Naive B cell (primary cell): ENCODE results near the gene BCL11B. TPM values are rescaled to one million over a fixed set of nuclear protein-coding genes. Genes with fewer than 3 reads are reported as not detected.
A peak's percentile ranks its signal among the peaks of the same experiment; 100 is the strongest.

ENCODE experiments used
- ATAC-seq, 2 donors: fragments of 150-1000 bp; cut with Tn5 transposase; 2 replicates each; pipeline ENCODE4 v1.10.0; 2021; ENCODE audit warnings: low read depth in 2 of 2, mild to moderate bottlenecking in 2 of 2, moderate library complexity in 2 of 2
- DNase-seq: peaks from one replicate; pipeline ENCODE4 v3.0.0; 2022
- H3K27ac Mint-ChIP-seq, 6 donors: one replicate each; pipeline ENCODE4 v1.8.0; 2020 to 2022; ENCODE audit warnings: mild to moderate bottlenecking in 6 of 6, mixed read lengths in 6 of 6, moderate library complexity in 5 of 6, inconsistent platforms in 2 of 6
- H3K27me3 Mint-ChIP-seq, 3 donors: one replicate each; pipeline ENCODE4 v1.8.0; 2021 to 2022; ENCODE audit warnings: mixed read lengths in 3 of 3, mild to moderate bottlenecking in 1 of 3
- H3K36me3 Mint-ChIP-seq, 2 donors: one replicate each; pipeline ENCODE4 v1.8.0; 2020 to 2022; ENCODE audit warnings: mixed read lengths in 2 of 2, inconsistent platforms in 1 of 2, mild to moderate bottlenecking in 1 of 2
- H3K4me1 Mint-ChIP-seq, 3 donors: one replicate each; pipeline ENCODE4 v1.8.0; 2020 to 2022; ENCODE audit warnings: mixed read lengths in 3 of 3, inconsistent platforms in 1 of 3, mild to moderate bottlenecking in 1 of 3, moderate library complexity in 1 of 3
- H3K4me3 Mint-ChIP-seq, 8 donors: one replicate each; pipeline ENCODE4 v1.8.0; 2020 to 2022; ENCODE audit warnings: mild to moderate bottlenecking in 8 of 8, mixed read lengths in 8 of 8, moderate library complexity in 8 of 8, inconsistent platforms in 2 of 8
- H3K9me3 Mint-ChIP-seq, 7 donors: one replicate each; pipeline ENCODE4 v1.8.0; 2020 to 2022; ENCODE audit warnings: mixed read lengths in 7 of 7, mild to moderate bottlenecking in 5 of 7, inconsistent platforms in 2 of 7, moderate library complexity in 1 of 7
- polyA plus RNA-seq, 6 donors: library from polyadenylated mRNA; unstranded; fragments of 300-500 nt; fragmentation: Illumina TruSeq; gene quantifications; one replicate each; pipeline ENCODE4 v1.2.3, GENCODE V29; 2021; ENCODE audit warnings: low read depth in 6 of 6

BCL11B gene
- polyA plus RNA-seq, 6 donors from 2014 or later = 0.03 to 0.05 TPM; not detected in 4

GRCh38 chr14:99312106-99312505 is 40.1 kb upstream of the BCL11B start:
- H3K4me3 Mint-ChIP-seq = no peak overlapping the region
- H3K27ac Mint-ChIP-seq = no peak overlapping the region
- H3K27me3 Mint-ChIP-seq = peaks cover 0 to 24% (median 15%) of the 10 kb centered on the region in 3 donors
- no peak for ATAC-seq
- no peaks in the 10 kb centered on the region for H3K4me1 Mint-ChIP-seq
- H3K36me3 Mint-ChIP-seq = peaks cover 0 to 8% of the 10 kb centered on the region in 2 donors
- DNase-seq = no peak
- H3K9me3 Mint-ChIP-seq = peaks cover 0 to 20% (median 8%) of the 10 kb centered on the region in 7 donors

- Mint-ChIP-seq H3K4me3 (no peak overlapping the region), H3K27ac (no peak overlapping the region), H3K27me3 (peaks cover 7 to 11% (median 9%) of the 10 kb centered on the region in 3 donors), H3K9me3 (peaks cover 5 to 39% (median 9%) of the 10 kb centered on the region in 7 donors), H3K4me1 (no peaks in the 10 kb centered on the region), H3K36me3 (peaks cover 0 to 8% of the 10 kb centered on the region in 2 donors)
- ATAC-seq (no peak), DNase-seq (no peak)
Measured at GRCh38 chr14:99309220-99309766, 37.3 kb upstream of the BCL11B start.

- no peaks in the 10 kb centered on the region for H3K4me1 Mint-ChIP-seq
- peaks cover 0 to 8% of the 10 kb centered on the region in 2 donors for H3K36me3 Mint-ChIP-seq
- no peak for ATAC-seq
- H3K27ac Mint-ChIP-seq = no peak overlapping the region
- H3K4me3 Mint-ChIP-seq = no peak overlapping the region
- H3K27me3 Mint-ChIP-seq = peaks cover 0 to 7% (median 7%) of the 10 kb centered on the region in 3 donors
- DNase-seq = no peak
- H3K9me3 Mint-ChIP-seq = peaks cover 5 to 63% (median 17%) of the 10 kb centered on the region in 7 donors
Measured at GRCh38 chr14:99304208-99304607, 32.2 kb upstream of the BCL11B start.

GRCh38 chr14:99300190-99300589 is 28.2 kb upstream of the BCL11B start:
- no peaks in the 10 kb centered on the region for H3K4me1 Mint-ChIP-seq
- no peak for ATAC-seq
- peaks cover 0 to 7% (median 7%) of the 10 kb centered on the region in 3 donors for H3K27me3 Mint-ChIP-seq
- H3K36me3 Mint-ChIP-seq = peaks cover 8% of the 10 kb centered on the region in 2 donors
- H3K27ac Mint-ChIP-seq = no peak overlapping the region
- no peak overlapping the region for H3K4me3 Mint-ChIP-seq
- DNase-seq = no peak
- peaks cover 5 to 82% (median 35%) of the 10 kb centered on the region in 7 donors for H3K9me3 Mint-ChIP-seq

- peaks cover 8 to 9% of the 10 kb centered on the region in 2 donors for H3K36me3 Mint-ChIP-seq
- peaks cover 10 to 58% (median 31%) of the 10 kb centered on the region in 7 donors for H3K9me3 Mint-ChIP-seq
- peaks cover 4 to 24% (median 13%) of the 10 kb centered on the region in 3 donors for H3K27me3 Mint-ChIP-seq
- no peak overlapping the region for H3K4me3 Mint-ChIP-seq
- H3K27ac Mint-ChIP-seq = no peak overlapping the region
- ATAC-seq (no peak), DNase-seq (no peak)
- no peaks in the 10 kb centered on the region for H3K4me1 Mint-ChIP-seq
Measured at GRCh38 chr14:99296517-99296916, 24.5 kb upstream of the BCL11B start.

- no peak overlapping the region for H3K4me3 Mint-ChIP-seq
- H3K27ac Mint-ChIP-seq = no peak overlapping the region
- peaks cover 0 to 6% (median 1%) of the 10 kb centered on the region in 7 donors for H3K9me3 Mint-ChIP-seq
- DNase-seq (no peak), ATAC-seq (no peak)
- H3K4me1 Mint-ChIP-seq = peaks cover 0 to 4% (median 0%) of the 10 kb centered on the region in 3 donors
- peaks cover 0 to 11% of the 10 kb centered on the region in 2 donors for H3K36me3 Mint-ChIP-seq
- H3K27me3 Mint-ChIP-seq = peaks cover 15 to 46% (median 36%) of the 10 kb centered on the region in 3 donors
Measured at GRCh38 chr14:99289394-99290189, 17.6 kb upstream of the BCL11B start.

GRCh38 chr14:99288948-99289347 is 17.0 kb upstream of the BCL11B start:
- Mint-ChIP-seq H3K4me1 (peaks cover 0 to 4% (median 0%) of the 10 kb centered on the region in 3 donors), H3K27me3 (peaks cover 15 to 46% (median 36%) of the 10 kb centered on the region in 3 donors), H3K4me3 (no peak overlapping the region), H3K27ac (no peak overlapping the region), H3K9me3 (peaks cover 0 to 6% (median 1%) of the 10 kb centered on the region in 7 donors), H3K36me3 (peaks cover 0 to 11% of the 10 kb centered on the region in 2 donors)
- ATAC-seq (no peak), DNase-seq (no peak)

- ATAC-seq = no peak
- H3K4me1 Mint-ChIP-seq = peaks cover 0 to 4% (median 0%) of the 10 kb centered on the region in 3 donors
- peaks cover 16 to 45% (median 30%) of the 10 kb centered on the region in 3 donors for H3K27me3 Mint-ChIP-seq
- no peak overlapping the region for H3K4me3 Mint-ChIP-seq
- peaks cover 0 to 11% of the 10 kb centered on the region in 2 donors for H3K36me3 Mint-ChIP-seq
- peaks cover 0 to 6% (median 1%) of the 10 kb centered on the region in 7 donors for H3K9me3 Mint-ChIP-seq
- H3K27ac Mint-ChIP-seq = no peak overlapping the region
- no peak for DNase-seq
Measured at GRCh38 chr14:99287269-99287942, 15.4 kb upstream of the BCL11B start.

- Mint-ChIP-seq H3K27me3 (peaks cover 18 to 39% (median 25%) of the 10 kb centered on the region in 3 donors), H3K27ac (no peak overlapping the region), H3K4me3 (no peak overlapping the region), H3K4me1 (peaks cover 0 to 4% (median 0%) of the 10 kb centered on the region in 3 donors), H3K9me3 (peaks cover 0 to 3% (median under 1%) of the 10 kb centered on the region in 7 donors), H3K36me3 (peaks cover 0 to 11% of the 10 kb centered on the region in 2 donors)
- no peak for DNase-seq
- no peak for ATAC-seq
Measured at GRCh38 chr14:99286761-99287160, 14.8 kb upstream of the BCL11B start.

- ATAC-seq = no peak
- H3K4me3 Mint-ChIP-seq = no peak overlapping the region
- peaks cover 15 to 48% (median 34%) of the 10 kb centered on the region in 3 donors for H3K27me3 Mint-ChIP-seq
- peaks cover 0 to 4% (median 0%) of the 10 kb centered on the region in 3 donors for H3K4me1 Mint-ChIP-seq
- peak overlapping the region in 1 of 6 donors; percentile 36 for H3K27ac Mint-ChIP-seq
- no peaks in the 10 kb centered on the region for H3K36me3 Mint-ChIP-seq
- H3K9me3 Mint-ChIP-seq = peaks cover 0 to 3% (median 0%) of the 10 kb centered on the region in 7 donors
- no peak for DNase-seq
Measured at GRCh38 chr14:99284254-99285004, 12.4 kb upstream of the BCL11B start.

- Mint-ChIP-seq H3K27me3 (peaks cover 25 to 54% (median 49%) of the 10 kb centered on the region in 3 donors), H3K9me3 (peaks cover 0 to 3% (median 0%) of the 10 kb centered on the region in 7 donors), H3K36me3 (no peaks in the 10 kb centered on the region), H3K4me1 (peaks cover 0 to 4% (median 0%) of the 10 kb centered on the region in 3 donors), H3K27ac (no peak overlapping the region), H3K4me3 (no peak overlapping the region)
- ATAC-seq = no peak
- DNase-seq = no peak
Measured at GRCh38 chr14:99282261-99283050, 10.5 kb upstream of the BCL11B start.

GRCh38 chr14:99281396-99281795 is 9.4 kb upstream of the BCL11B start:
- peaks cover 32 to 59% (median 55%) of the 10 kb centered on the region in 3 donors for H3K27me3 Mint-ChIP-seq
- no peaks in the 10 kb centered on the region for H3K36me3 Mint-ChIP-seq
- H3K27ac Mint-ChIP-seq = no peak overlapping the region
- H3K4me3 Mint-ChIP-seq = no peak overlapping the region
- DNase-seq (no peak), ATAC-seq (no peak)
- no peaks in the 10 kb centered on the region for H3K4me1 Mint-ChIP-seq
- peaks cover 0 to 2% (median 0%) of the 10 kb centered on the region in 7 donors for H3K9me3 Mint-ChIP-seq
